PFSK-1 (cell line): ENCODE measurements around the gene RPGRIP1. TPM values are rescaled to one million over a fixed set of nuclear protein-coding genes. Genes with fewer than 3 reads are reported as not detected.

Source experiments
- FOXP2 ChIP-seq: optimal IDR thresholded peaks from 2 replicates; pipeline ENCODE3; 2011; ENCODE audit warnings: borderline replicate concordance, control low read depth, inconsistent platforms; ENCODE audit not compliant: insufficient read depth; ENCODE audit errors: extremely low read length, extremely low read depth
- POLR2AphosphoS5 ChIP-seq: IDR thresholded peaks from 2 replicates; pipeline ENCODE4 v1.6.1; 2012; ENCODE audit warnings: low read depth, mild to moderate bottlenecking, control low read depth, low read length, moderate library complexity
- REST ChIP-seq, 2 experiments: IDR thresholded peaks; 2 replicates each; pipeline versions ENCODE4 v1.6.1 to v1.8.0; 2011 to 2012; ENCODE audit warnings: low read depth in 2 of 2, low read length in 2 of 2, control low read depth in 1 of 2, inconsistent platforms in 1 of 2, mild to moderate bottlenecking in 1 of 2, moderate library complexity in 1 of 2; ENCODE audit not compliant: insufficient read depth in 1 of 2
- SIN3A ChIP-seq: IDR thresholded peaks from 2 replicates; pipeline ENCODE4 v1.6.1; 2012; ENCODE audit warnings: mild to moderate bottlenecking, low read length, moderate library complexity, borderline replicate concordance; ENCODE audit not compliant: insufficient read depth
- TAF1 ChIP-seq: IDR thresholded peaks from 2 replicates; pipeline ENCODE4 v1.6.1; 2012; ENCODE audit warnings: low read length, control low read depth, borderline replicate concordance; ENCODE audit not compliant: insufficient read depth
- polyA plus RNA-seq: library from polyadenylated mRNA; unstranded; fragments of >200 nt; gene quantifications from one replicate; pipeline ENCODE4 v1.2.1, GENCODE V29; 2012; ENCODE audit warnings: low read depth, missing spikeins; ENCODE audit not compliant: insufficient read length

RPGRIP1 gene
- polyA plus RNA-seq, result not detected

- no peak for TF ChIP-seq REST (IDR thresholded peaks at IDR 0.05; ENCODE audit: insufficient read depth in 1 of 2, low read depth in 2 of 2, low read length in 2 of 2)
- no peak for TF ChIP-seq TAF1
- TF ChIP-seq POLR2AphosphoS5, result no peak
- TF ChIP-seq SIN3A, result no peak
- TF ChIP-seq FOXP2, result no peak
Measured at GRCh38 chr14:21279783-21280182, at the start of gene RPGRIP1. Gene RPGRIP1 (plus strand): TSS chr14:21280083. CDS start chr14:21287977, 7,894 bp downstream.

- TF ChIP-seq REST (IDR thresholded peaks at IDR 0.05; ENCODE audit: insufficient read depth in 1 of 2, low read depth in 2 of 2, low read length in 2 of 2) (no peak), FOXP2 (no peak), TAF1 (no peak), POLR2AphosphoS5 (no peak), SIN3A (no peak)
Measured at GRCh38 chr14:21231020-21231652, 48.7 kb upstream of the RPGRIP1 start.

- TF ChIP-seq REST (IDR thresholded peaks at IDR 0.05; ENCODE audit: insufficient read depth in 1 of 2, low read depth in 2 of 2, low read length in 2 of 2) (no peak), SIN3A (no peak), POLR2AphosphoS5 (no peak), FOXP2 (no peak), TAF1 (no peak)
Measured at GRCh38 chr14:21233457-21234076, 46.3 kb upstream of the RPGRIP1 start.

GRCh38 chr14:21234112-21234511 is 45.8 kb upstream of the RPGRIP1 start:
- no peak for TF ChIP-seq SIN3A

GRCh38 chr14:21236948-21237797 is 42.7 kb upstream of the RPGRIP1 start:
- TF ChIP-seq FOXP2, result no peak
- no peak for TF ChIP-seq TAF1
- no peak for TF ChIP-seq REST (IDR thresholded peaks at IDR 0.05; ENCODE audit: insufficient read depth in 1 of 2, low read depth in 2 of 2, low read length in 2 of 2)
- TF ChIP-seq SIN3A, result no peak
- no peak for TF ChIP-seq POLR2AphosphoS5
